ENCODE measurements around the gene INPP4A.

Gene INPP4A

DNA sequence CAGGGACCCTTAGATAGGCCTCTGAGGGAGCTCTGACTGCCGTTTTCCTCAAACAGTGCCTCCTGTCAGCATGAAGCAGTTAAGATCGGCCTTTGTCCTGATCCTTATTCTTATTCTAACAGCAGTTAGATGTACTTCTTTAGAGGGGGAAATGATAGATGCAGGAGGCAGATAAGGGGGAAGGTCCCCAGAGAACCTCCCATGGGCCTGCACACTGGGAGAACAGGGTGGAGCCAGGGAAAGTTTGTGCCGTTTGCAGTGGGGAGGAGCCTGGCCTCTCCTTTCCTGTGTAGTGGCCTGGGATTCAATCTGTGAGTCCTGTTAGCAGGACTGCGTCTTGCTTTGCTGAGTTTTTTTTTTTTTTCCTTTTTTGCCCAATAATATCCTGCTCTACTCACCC lies 7.9 kb upstream of the INPP4A start:
- DNase-seq (ENCODE audit: low spot score) = no peak

DNA sequence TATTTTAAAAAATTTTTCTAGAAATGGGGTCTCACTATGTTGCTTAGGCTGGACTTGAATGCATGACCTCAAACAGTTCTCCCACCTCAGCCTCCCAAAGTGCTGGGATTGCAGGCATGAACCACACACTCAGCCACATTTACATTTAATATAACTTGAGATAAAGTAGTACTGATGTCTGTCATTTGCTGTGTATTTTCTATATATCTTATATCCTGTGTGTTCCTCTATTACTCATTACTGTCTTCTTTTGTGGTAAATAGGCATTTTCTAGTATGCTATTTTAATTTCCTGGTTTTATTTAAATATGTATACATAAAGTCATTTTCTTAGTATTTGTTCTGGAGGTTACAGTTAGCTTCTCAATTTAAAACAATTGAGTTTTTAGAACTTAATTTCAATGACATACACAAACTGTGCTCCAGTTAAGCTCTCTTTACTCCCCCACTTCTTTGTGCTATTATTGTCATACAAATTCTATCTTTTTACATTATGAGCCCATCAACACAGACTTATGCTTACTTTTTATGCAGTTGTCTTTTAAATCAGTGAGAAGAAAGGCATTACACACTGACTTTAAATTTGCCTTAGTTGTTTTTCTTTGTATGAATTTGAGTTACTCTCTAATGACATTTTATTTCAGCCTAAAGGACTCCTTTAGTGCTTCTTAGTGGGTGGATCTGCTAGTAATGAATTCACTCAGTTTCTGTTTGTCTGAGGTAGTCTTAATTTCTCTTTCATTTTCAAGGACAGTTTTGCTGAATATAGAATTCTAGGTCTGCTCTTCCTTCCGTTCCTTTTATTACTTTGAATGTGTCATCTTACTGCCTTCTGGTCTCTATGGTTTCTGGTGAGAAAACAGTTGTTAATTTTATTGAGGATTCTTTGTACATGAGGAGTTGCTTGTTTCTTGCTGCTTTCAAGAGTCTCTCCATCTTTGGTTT lies 6.2 kb upstream of the INPP4A start:
- DNase-seq (ENCODE audit: low spot score) = no peak

GRCh38 chr2:98441706-98442450 lies 2.8 kb upstream of the INPP4A start:
- DNase-seq (ENCODE audit: low spot score) = no peak

DNA sequence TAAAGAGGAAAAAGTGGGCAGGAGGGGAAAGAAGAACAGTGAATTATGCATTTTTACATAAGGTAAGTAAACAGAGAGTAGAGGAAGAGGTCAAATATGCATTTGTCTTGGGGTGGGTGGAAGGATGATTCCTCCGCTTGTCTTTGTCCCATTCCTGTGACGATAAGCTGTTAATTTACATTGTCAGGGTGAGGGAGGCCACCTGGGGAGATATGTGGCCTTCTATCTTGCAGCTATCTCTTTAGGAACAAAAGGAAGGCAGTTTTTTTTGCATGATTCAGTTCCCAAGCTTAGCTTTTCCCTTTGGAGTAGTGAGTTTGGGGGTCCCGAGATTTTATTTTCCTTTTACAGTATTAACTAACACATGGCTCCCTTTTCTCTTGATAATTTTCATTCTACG lies 2.2 kb upstream of the INPP4A start:
- no peak for DNase-seq (ENCODE audit: low spot score)

DNA sequence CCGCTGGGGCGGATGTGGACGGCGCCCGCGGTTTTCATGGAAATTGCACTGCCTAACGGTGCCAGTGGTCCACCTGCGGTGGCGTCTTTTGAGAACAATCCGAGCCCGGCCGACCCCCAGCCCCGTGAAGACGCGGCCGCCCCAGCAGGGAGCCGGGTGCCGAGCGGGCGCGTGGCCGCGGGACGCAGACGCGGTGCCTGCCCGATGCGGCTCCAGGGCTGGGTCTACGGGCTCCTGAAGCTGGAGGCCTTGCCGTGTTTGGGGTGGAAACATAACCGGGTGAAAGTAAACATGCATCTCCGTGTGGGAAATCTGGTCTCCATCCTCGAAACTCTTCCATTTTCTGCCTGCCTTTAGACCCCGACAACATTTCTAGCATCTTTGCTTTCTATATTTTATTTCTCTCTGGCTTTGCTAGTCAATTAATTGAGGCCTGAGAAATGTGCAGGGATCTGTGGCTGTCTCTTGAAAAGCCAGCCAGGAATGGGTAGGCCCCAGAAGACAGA lies 572 bp downstream of the INPP4A start:
- DNase-seq (ENCODE audit: low spot score) = peak; percentile 72

GRCh38 chr2:98445683-98446581 lies 1.3 kb downstream of the INPP4A start:
- DNase-seq (ENCODE audit: low spot score) = no peak

DNA sequence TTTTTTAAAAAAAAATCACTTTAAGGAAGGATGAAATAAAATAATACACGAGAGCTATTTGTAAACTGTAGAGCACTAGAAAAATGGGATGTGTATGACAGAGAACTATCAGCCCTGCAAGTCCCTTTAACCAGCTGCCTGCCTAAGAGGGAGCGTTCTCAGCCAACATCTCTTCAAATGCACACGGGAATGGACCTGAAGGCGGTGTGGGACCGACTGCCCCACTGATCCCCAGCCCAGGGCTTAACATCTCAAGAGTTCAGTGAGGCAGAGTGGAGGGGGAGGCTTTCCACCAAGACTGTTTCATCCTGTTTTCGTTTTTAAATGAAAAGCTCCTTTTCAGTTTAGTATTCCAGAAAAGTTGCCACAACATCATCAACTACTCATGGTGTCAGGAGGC lies 2.2 kb downstream of the INPP4A start:
- DNase-seq (ENCODE audit: low spot score) = no peak

GRCh38 chr2:98448441-98449145 lies 3.9 kb downstream of the INPP4A start:
- DNase-seq (ENCODE audit: low spot score) = no peak

- no peak for DNase-seq (ENCODE audit: low spot score)
Observed at GRCh38 chr2:98452396-98453027, 7.9 kb downstream of the INPP4A start.

- DNase-seq (ENCODE audit: low spot score) = no peak
Observed at GRCh38 chr2:98453083-98453482, 8.4 kb downstream of the INPP4A start.

DNA sequence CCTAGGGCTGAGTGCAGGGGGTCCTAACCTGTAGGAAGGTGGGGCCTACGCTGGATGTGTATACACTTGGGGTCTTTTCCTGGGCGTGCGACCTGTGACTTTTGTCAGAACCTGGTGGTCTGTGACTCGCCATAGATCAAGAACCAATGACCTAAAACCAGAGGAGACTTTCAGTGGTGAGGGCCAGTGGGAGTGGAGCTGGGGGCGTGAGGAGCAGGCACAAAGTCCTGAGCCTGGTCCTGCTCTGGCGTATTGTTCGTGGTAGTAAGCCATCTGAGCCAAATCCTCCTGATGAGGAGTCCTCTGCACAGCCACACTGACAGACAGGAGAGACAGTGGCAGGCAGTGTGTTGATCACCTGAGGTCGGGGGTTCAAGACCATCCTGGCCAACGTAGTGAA lies 8.9 kb downstream of the INPP4A start:
- no peak for DNase-seq (ENCODE audit: low spot score)

GRCh38 chr2:98454073-98454472 lies 9.4 kb downstream of the INPP4A start:
- no peak for DNase-seq (ENCODE audit: low spot score)

- DNase-seq (ENCODE audit: low spot score) = no peak
Observed at GRCh38 chr2:98454500-98455235, 10.0 kb downstream of the INPP4A start.

DNA sequence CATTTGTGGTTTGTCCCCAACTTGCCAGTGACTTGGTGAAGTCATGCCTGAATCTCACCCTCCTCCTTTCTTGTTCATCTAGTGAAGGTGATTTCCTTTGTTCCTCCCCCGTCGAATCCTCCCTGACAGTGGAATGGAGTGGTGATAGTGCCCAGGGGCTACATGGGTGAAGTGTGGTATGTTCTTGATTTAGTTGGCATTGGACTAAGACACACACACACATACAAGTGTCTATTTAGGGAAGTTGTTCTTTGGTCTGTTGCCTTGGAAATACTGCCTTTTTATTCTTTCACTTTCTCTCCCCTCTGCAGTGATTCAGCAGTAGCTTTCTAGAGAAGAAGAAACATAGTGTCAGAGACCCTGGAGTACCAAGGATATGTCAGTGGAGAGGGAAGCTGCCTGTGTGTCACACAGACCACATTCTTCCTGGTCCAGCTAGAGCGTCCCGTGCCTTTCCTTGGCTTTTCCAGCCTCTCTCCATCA lies 10.9 kb downstream of the INPP4A start:
- DNase-seq (ENCODE audit: low spot score) = peak; percentile 12

- peak; percentile 81 for DNase-seq (ENCODE audit: low spot score)
Observed at GRCh38 chr2:98457045-98457696, 12.5 kb downstream of the INPP4A start.

DNA sequence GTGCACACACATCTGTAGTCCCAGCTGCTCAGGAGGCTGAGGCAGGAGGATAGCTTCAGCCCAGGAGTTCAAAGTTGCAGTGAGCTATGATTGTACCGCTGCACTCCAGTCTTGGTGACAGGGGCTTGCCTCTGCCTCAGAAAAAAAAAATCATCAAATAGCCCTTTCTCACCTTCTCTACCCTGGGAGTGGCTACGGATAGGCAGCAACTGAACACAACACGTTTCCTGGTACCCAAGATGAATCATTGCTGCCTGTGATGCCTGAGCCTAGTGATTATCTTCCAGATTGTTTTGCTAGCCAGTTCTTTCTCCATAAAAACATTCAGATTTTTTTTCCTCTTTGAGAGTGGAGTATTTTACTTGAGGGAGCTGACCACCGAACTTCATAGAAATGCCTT lies 13.5 kb downstream of the INPP4A start:
- peak; percentile 25 for DNase-seq (ENCODE audit: low spot score)

- DNase-seq (ENCODE audit: low spot score) = no peak
Observed at GRCh38 chr2:98458667-98459380, 14.2 kb downstream of the INPP4A start.

DNA sequence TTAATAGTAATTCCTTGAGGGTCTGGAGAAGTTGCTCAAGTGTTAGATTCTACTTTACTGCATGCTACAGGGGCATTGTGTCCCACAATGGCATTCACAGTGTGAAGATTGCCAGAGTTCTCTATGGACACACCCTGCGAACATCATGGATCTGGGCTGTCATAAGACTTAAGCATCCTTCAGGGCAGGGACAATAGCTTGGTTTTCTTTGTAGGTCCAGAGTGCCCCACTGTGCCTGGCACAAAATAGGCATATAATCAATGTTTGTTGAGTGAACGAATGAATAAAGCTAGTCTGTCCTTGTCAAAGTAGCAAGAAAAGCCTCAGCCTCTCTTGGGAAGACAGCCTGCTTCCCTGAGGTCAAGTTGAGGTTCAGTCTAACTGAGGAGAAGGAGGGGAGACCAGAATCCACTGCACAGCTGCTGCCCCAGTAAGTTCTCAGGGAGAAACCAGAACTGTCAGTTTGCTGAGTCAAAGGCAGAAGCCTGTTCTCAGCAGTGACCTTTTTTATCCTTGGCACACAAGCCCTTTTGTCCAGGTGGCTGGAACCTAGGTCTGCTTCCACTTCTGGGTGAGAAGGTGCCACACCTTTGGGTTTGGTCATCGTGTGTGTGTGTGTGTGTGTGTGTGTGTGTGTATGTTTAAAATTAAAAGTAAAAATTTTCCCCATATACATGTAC lies 15.0 kb downstream of the INPP4A start:
- no peak for DNase-seq (ENCODE audit: low spot score)

All from AG20443 (cell line).